CD4-positive, alpha-beta T cell (primary cell): ENCODE data around the gene NOB1. TPM values are rescaled to one million over a fixed set of nuclear protein-coding genes. Genes with fewer than 3 reads are reported as not detected.
A peak's percentile ranks its signal among the peaks of the same experiment; 100 is the strongest.

Experiments used
- ATAC-seq: fragments of 200-7000 bp; cut with Tn5 transposase; one replicate; pipeline ENCODE4 v1.10.0; 2022; ENCODE audit warnings: mild to moderate bottlenecking; ENCODE audit not compliant: poor library complexity
- CTCF ChIA-PET: fragments of 350-600 bp; sonication (Branson Sonifier 250); formaldehyde crosslinking; loops from one replicate; lab custom pipeline; 2021; ENCODE audit warnings: antibody characterized with exemption, inconsistent platforms; lab: Charles Lee
- POLR2A ChIA-PET: fragments of 350-600 bp; sonication (Branson Sonifier 250); formaldehyde crosslinking; loops from one replicate; lab custom pipeline; 2021; ENCODE audit warnings: antibody characterized with exemption, inconsistent platforms; lab: Charles Lee
- DNase-seq, 14 experiments: peaks; one replicate each; pipeline ENCODE4 v3.0.0-alpha.2; 2013 to 2020; ENCODE audit warnings: mixed read lengths in 2 of 14
- H3K27ac ChIP-seq, 2 donors: one replicate each; pipeline versions ENCODE4 v1.5.1 to v1.7.0; 2013; ENCODE audit warnings: low read length in 2 of 2, low read depth in 1 of 2, mild to moderate bottlenecking in 1 of 2
- H3K27me3 ChIP-seq, 2 experiments: 1 replicate in 1 of 2; 2 replicates in 1 of 2; pipeline versions ENCODE4 v1.6.1 to v1.7.0; 2013; ENCODE audit warnings: low read length in 2 of 2, control low read depth in 1 of 2, mild to moderate bottlenecking in 1 of 2, moderate library complexity in 1 of 2; ENCODE audit not compliant: insufficient read depth in 2 of 2, control insufficient read depth in 1 of 2
- H3K36me3 ChIP-seq: one replicate; pipeline ENCODE4 v1.6.1; 2013; ENCODE audit warnings: low read length, control low read depth; ENCODE audit not compliant: insufficient read depth
- H3K4me1 ChIP-seq: one replicate; pipeline ENCODE4 v1.6.1; 2013; ENCODE audit warnings: low read length, control low read depth; ENCODE audit not compliant: insufficient read depth
- H3K4me3 ChIP-seq: one replicate; pipeline ENCODE4 v1.5.1; 2013; ENCODE audit warnings: mild to moderate bottlenecking, low read length, moderate library complexity
- H3K9me3 ChIP-seq, 2 experiments: 1 replicate in 1 of 2; 2 replicates in 1 of 2; pipeline versions ENCODE4 v1.6.1 to v1.7.0; 2013; ENCODE audit warnings: low read length in 2 of 2, mild to moderate bottlenecking in 2 of 2, control low read depth in 1 of 2, moderate library complexity in 1 of 2; ENCODE audit not compliant: control insufficient read depth in 1 of 2, insufficient read depth in 1 of 2
- H3K27ac Mint-ChIP-seq: one replicate; pipeline ENCODE4 v1.8.0; 2020; ENCODE audit warnings: mixed read lengths
- H3K27me3 Mint-ChIP-seq: one replicate; pipeline ENCODE4 v1.8.0; 2021; ENCODE audit warnings: mixed read lengths
- H3K36me3 Mint-ChIP-seq: one replicate; pipeline ENCODE4 v1.8.0; 2021; ENCODE audit warnings: low read depth, mixed read lengths
- H3K4me1 Mint-ChIP-seq: one replicate; pipeline ENCODE4 v1.8.0; 2021; ENCODE audit warnings: low read depth, mixed read lengths
- H3K4me3 Mint-ChIP-seq: one replicate; pipeline ENCODE4 v1.8.0; 2020; ENCODE audit warnings: mild to moderate bottlenecking, mixed read lengths
- H3K9me3 Mint-ChIP-seq: one replicate; pipeline ENCODE4 v1.8.0; 2020; ENCODE audit warnings: mixed read lengths
- CTCF ChIP-seq: fragments of 200-600 bp; IDR thresholded peaks from one replicate; pipeline ENCODE4 v1.8.0; 2022; ENCODE audit warnings: antibody characterized with exemption, mild to moderate bottlenecking
- intact Hi-C, 2 experiments: fragments of 100-400 bp; cut with DNase I in 1 of 2; cut with micrococcal nuclease in 1 of 2; formaldehyde crosslinking; loops; one replicate each; pipeline versions ENCODE4 v1.15.1 to v1.9.0; 2023 to 2025; cut with DNase I, micrococcal nuclease
- total RNA-seq, 174 experiments: library from RNA in 2 of 174; stranded (reverse) in 2 of 174; gene quantifications; one replicate each; pipeline ENCODE4 v1.2.3 and lab custom pipeline; 2021 to 2026

Gene NOB1
- total RNA-seq, 2 experiments from 2014 or later, result 31.0 to 33.9 TPM

- Mint-ChIP-seq H3K4me3 (peak overlapping the region; percentile 48), H3K27me3 (no peaks in the 10 kb centered on the region), H3K36me3 (no peaks in the 10 kb centered on the region), H3K9me3 (no peaks in the 10 kb centered on the region), H3K27ac (no peak overlapping the region), H3K4me1 (peaks cover 22% of the 10 kb centered on the region)
- H3K36me3 ChIP-seq, result no peaks in the 10 kb centered on the region
- CTCF ChIA-PET, result interaction anchor here (0.7 to 2.8 kb wide), 2 partner anchors 31 to 328 kb away, joined by 3 to 11 read pairs; partner anchors contain the start of gene NOB1
- POLR2A ChIA-PET, result interaction anchor here (0.8 to 5.9 kb wide), 2 partner anchors 30 to 38 kb away, joined by 3 to 62 read pairs; partner anchors contain the start of gene NOB1
- intact Hi-C loops, result no loop called here
- H3K9me3 ChIP-seq, result no peaks in the 10 kb centered on the region
- H3K4me1 ChIP-seq, result peaks cover 25% of the 10 kb centered on the region
- ATAC-seq (no peak), DNase-seq (no peak)
- no peak overlapping the region for H3K27ac ChIP-seq
- no peaks in the 10 kb centered on the region for H3K27me3 ChIP-seq
- TF ChIP-seq CTCF, result no peak
- H3K4me3 ChIP-seq, result no peak overlapping the region
Observed at GRCh38 chr16:69724414-69724873, 30.3 kb downstream of the NOB1 start.

GRCh38 chr16:69721441-69721957 is 33.2 kb downstream of the NOB1 start:
- Histone ChIP-seq H3K4me1 (peaks cover 10% of the 10 kb centered on the region), H3K27me3 (no peaks in the 10 kb centered on the region), H3K4me3 (no peak overlapping the region), H3K9me3 (no peaks in the 10 kb centered on the region), H3K27ac (no peak overlapping the region), H3K36me3 (no peaks in the 10 kb centered on the region)
- no peaks in the 10 kb centered on the region for H3K27me3 Mint-ChIP-seq
- no peak overlapping the region for H3K27ac Mint-ChIP-seq
- ChIA-PET CTCF (no interaction called here), POLR2A (no interaction called here)
- intact Hi-C loops, result no loop called here
- H3K4me3 Mint-ChIP-seq, result no peak overlapping the region
- no peak for DNase-seq
- H3K36me3 Mint-ChIP-seq, result no peaks in the 10 kb centered on the region
- no peaks in the 10 kb centered on the region for H3K9me3 Mint-ChIP-seq
- H3K4me1 Mint-ChIP-seq, result peaks cover 10% of the 10 kb centered on the region
- TF ChIP-seq CTCF, result no peak
- no peak for ATAC-seq

- no peaks in the 10 kb centered on the region for H3K27me3 Mint-ChIP-seq
- no peak for DNase-seq
- CTCF ChIA-PET, result no interaction called here
- H3K27ac Mint-ChIP-seq, result no peak overlapping the region
- no peaks in the 10 kb centered on the region for H3K9me3 Mint-ChIP-seq
- H3K4me1 ChIP-seq, result peaks cover 5% of the 10 kb centered on the region
- H3K4me1 Mint-ChIP-seq, result peaks cover 4% of the 10 kb centered on the region
- no peaks in the 10 kb centered on the region for H3K36me3 ChIP-seq
- intact Hi-C loops, result no loop called here
- POLR2A ChIA-PET, result no interaction called here
- H3K27ac ChIP-seq, result no peak overlapping the region
- no peak for ATAC-seq
- no peaks in the 10 kb centered on the region for H3K27me3 ChIP-seq
- no peak overlapping the region for H3K4me3 ChIP-seq
- no peak overlapping the region for H3K4me3 Mint-ChIP-seq
- TF ChIP-seq CTCF, result no peak
- H3K9me3 ChIP-seq, result no peaks in the 10 kb centered on the region
- H3K36me3 Mint-ChIP-seq, result no peaks in the 10 kb centered on the region
Observed at GRCh38 chr16:69720822-69721430, 33.8 kb downstream of the NOB1 start.
